Measurements from ENCODE around the gene OXTR.

OXTR gene

DNA sequence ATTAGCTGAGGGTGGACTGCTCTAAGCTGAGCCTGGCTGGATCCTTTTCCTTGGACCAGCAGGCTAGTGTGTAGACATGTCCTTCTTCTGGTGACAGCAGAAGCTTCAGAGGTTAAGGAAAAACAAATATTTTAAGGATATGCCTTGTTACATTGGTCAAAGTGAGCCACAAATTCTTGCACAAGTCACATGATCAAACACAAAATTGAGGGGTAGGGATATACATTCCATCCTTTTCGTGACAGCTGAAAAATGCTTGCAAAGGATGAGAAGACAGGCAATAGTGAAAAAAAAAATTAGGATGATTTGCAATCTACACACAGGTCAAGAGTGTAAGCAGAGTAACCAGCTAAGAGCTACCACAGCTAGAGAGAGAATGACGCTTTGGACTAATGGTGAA lies 21.1 kb upstream of the OXTR start:
- Histone ChIP-seq H3K9ac (ENCODE audit: low read depth in 1 of 2, low read length in 2 of 2) (no peak overlapping the region), H3K27ac (ENCODE audit: low read depth in 2 of 2, low read length in 2 of 2) (no peak overlapping the region), H3K27me3 (ENCODE audit: control insufficient read depth in 2 of 2, insufficient read depth in 2 of 2, low read length in 2 of 2) (no peaks in the 10 kb centered on the region), H3K4me1 (ENCODE audit: control insufficient read depth in 2 of 2, insufficient read depth in 2 of 2, low read length in 2 of 2) (no peaks in the 10 kb centered on the region), H3K36me3 (ENCODE audit: control insufficient read depth in 2 of 2, insufficient read depth in 2 of 2, low read length in 2 of 2) (no peaks in the 10 kb centered on the region), H3K4me3 (ENCODE audit: low read length in 2 of 2) (no peak overlapping the region), H3K9me3 (ENCODE audit: control insufficient read depth in 2 of 2, low read length in 2 of 2) (no peaks in the 10 kb centered on the region)

DNA sequence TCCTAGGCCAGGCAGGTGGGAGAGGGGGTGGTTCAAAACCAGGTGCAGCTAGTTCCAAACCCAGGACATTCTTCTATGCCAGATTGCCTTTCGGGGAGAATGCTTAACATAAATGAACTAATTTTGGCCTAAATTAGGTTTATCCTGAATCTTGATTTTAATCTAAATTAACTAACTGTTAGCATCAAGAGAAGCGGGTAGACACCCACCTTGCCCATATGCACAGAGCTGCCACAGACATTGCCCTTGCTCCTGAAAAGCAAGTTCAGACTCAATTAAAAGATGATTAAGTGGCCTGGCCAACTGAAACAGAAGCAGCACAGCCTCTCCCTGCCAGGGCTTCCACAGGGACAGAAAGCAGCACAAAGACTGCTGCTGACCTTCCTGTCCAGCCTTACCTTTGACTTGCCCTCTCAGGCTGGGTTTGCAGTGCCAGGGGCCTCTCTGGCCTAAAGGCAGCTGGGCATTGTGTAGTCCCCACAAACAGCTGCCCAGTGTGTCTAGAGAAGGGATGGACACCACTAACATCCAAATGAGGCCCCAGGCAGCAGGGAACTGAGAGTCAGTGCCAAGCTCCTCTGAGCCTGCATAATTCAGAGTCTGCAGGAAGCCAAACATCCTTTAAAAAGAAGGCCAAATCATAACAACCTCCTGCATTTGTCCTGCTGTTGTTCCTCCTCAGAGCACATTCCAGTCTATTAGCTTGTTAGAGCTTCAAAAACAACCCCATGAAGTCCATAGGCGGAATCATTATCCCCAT lies 15.4 kb upstream of the OXTR start:
- Histone ChIP-seq H3K9me3 (ENCODE audit: control insufficient read depth in 2 of 2, low read length in 2 of 2) (no peaks in the 10 kb centered on the region), H3K4me3 (ENCODE audit: low read length in 2 of 2) (no peak overlapping the region), H3K9ac (ENCODE audit: low read depth in 1 of 2, low read length in 2 of 2) (no peak overlapping the region), H3K4me1 (ENCODE audit: control insufficient read depth in 2 of 2, insufficient read depth in 2 of 2, low read length in 2 of 2) (no peaks in the 10 kb centered on the region), H3K36me3 (ENCODE audit: control insufficient read depth in 2 of 2, insufficient read depth in 2 of 2, low read length in 2 of 2) (no peaks in the 10 kb centered on the region), H3K27ac (ENCODE audit: low read depth in 2 of 2, low read length in 2 of 2) (no peak overlapping the region), H3K27me3 (ENCODE audit: control insufficient read depth in 2 of 2, insufficient read depth in 2 of 2, low read length in 2 of 2) (no peaks in the 10 kb centered on the region)

DNA sequence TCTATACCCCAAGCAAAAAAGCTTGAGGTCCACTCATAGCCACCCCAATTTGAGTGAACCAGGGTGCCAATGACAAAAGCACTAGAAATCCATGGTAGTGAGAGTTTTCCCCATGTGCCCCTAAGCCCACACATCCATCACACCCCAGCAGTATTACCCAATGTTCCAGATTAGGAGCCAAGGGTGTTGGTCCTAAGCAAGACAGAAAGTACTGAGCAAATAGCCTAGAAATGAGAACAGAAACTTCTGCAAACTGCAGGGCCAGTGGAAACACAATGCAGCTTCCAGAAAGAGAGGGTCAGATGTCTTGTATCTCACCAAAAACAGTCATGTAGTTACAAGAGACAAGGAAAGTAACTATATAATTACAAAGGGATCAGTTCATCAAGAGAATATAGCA lies 10.9 kb upstream of the OXTR start:
- Histone ChIP-seq H3K9ac (ENCODE audit: low read depth in 1 of 2, low read length in 2 of 2) (no peak overlapping the region), H3K4me1 (ENCODE audit: control insufficient read depth in 2 of 2, insufficient read depth in 2 of 2, low read length in 2 of 2) (no peaks in the 10 kb centered on the region), H3K4me3 (ENCODE audit: low read length in 2 of 2) (no peak overlapping the region), H3K27me3 (ENCODE audit: control insufficient read depth in 2 of 2, insufficient read depth in 2 of 2, low read length in 2 of 2) (no peaks in the 10 kb centered on the region), H3K27ac (ENCODE audit: low read depth in 2 of 2, low read length in 2 of 2) (no peak overlapping the region), H3K36me3 (ENCODE audit: control insufficient read depth in 2 of 2, insufficient read depth in 2 of 2, low read length in 2 of 2) (no peaks in the 10 kb centered on the region), H3K9me3 (ENCODE audit: control insufficient read depth in 2 of 2, low read length in 2 of 2) (no peaks in the 10 kb centered on the region)

DNA sequence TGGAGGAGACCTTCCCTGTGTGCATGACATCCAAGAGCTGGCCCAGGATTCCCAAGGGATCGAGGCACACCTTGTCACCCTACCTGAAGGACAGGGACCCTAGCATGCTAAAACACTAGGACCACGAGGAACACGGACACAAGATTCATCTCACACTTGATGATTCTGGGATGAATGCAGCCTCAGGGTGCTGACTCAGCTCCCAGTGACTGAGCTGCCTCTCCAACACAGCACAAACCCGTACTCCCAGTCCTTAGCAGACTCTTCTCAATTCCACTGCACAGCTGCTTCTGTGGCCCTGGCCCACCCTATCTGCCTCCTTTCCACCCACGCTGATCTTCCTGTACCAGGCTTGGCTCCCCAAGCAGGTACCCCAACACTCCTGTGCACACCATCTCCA lies 9.1 kb upstream of the OXTR start:
- H3K4me3 ChIP-seq (ENCODE audit: low read length in 2 of 2) = no peak overlapping the region
- H3K4me1 ChIP-seq (ENCODE audit: control insufficient read depth in 2 of 2, insufficient read depth in 2 of 2, low read length in 2 of 2) = no peaks in the 10 kb centered on the region
- H3K9me3 ChIP-seq (ENCODE audit: control insufficient read depth in 2 of 2, low read length in 2 of 2) = no peaks in the 10 kb centered on the region
- H3K36me3 ChIP-seq (ENCODE audit: control insufficient read depth in 2 of 2, insufficient read depth in 2 of 2, low read length in 2 of 2) = no peaks in the 10 kb centered on the region
- H3K27me3 ChIP-seq (ENCODE audit: control insufficient read depth in 2 of 2, insufficient read depth in 2 of 2, low read length in 2 of 2) = no peaks in the 10 kb centered on the region
- no peak overlapping the region for H3K9ac ChIP-seq (ENCODE audit: low read depth in 1 of 2, low read length in 2 of 2)
- H3K27ac ChIP-seq (ENCODE audit: low read depth in 2 of 2, low read length in 2 of 2) = no peak overlapping the region

DNA sequence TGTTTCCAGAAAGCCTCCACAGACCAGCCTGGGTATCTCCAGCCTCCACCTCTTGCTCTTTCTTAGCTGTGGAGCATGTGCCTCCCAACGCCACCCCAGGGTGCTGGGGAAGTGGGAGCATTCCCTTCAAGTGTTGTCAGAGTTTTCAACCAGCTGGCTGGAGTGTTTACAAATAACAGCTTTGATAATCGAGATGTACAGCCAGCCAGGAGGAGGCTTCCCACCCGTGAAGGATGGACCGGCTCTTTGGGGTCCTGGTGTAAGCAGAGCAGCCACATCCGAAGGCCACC lies 8.5 kb upstream of the OXTR start:
- no peaks in the 10 kb centered on the region for H3K4me1 ChIP-seq (ENCODE audit: control insufficient read depth in 2 of 2, insufficient read depth in 2 of 2, low read length in 2 of 2)
- no peak overlapping the region for H3K27ac ChIP-seq (ENCODE audit: low read depth in 2 of 2, low read length in 2 of 2)
- no peaks in the 10 kb centered on the region for H3K36me3 ChIP-seq (ENCODE audit: control insufficient read depth in 2 of 2, insufficient read depth in 2 of 2, low read length in 2 of 2)
- no peaks in the 10 kb centered on the region for H3K27me3 ChIP-seq (ENCODE audit: control insufficient read depth in 2 of 2, insufficient read depth in 2 of 2, low read length in 2 of 2)
- no peak overlapping the region for H3K9ac ChIP-seq (ENCODE audit: low read depth in 1 of 2, low read length in 2 of 2)
- no peak overlapping the region for H3K4me3 ChIP-seq (ENCODE audit: low read length in 2 of 2)
- H3K9me3 ChIP-seq (ENCODE audit: control insufficient read depth in 2 of 2, low read length in 2 of 2) = no peaks in the 10 kb centered on the region

DNA sequence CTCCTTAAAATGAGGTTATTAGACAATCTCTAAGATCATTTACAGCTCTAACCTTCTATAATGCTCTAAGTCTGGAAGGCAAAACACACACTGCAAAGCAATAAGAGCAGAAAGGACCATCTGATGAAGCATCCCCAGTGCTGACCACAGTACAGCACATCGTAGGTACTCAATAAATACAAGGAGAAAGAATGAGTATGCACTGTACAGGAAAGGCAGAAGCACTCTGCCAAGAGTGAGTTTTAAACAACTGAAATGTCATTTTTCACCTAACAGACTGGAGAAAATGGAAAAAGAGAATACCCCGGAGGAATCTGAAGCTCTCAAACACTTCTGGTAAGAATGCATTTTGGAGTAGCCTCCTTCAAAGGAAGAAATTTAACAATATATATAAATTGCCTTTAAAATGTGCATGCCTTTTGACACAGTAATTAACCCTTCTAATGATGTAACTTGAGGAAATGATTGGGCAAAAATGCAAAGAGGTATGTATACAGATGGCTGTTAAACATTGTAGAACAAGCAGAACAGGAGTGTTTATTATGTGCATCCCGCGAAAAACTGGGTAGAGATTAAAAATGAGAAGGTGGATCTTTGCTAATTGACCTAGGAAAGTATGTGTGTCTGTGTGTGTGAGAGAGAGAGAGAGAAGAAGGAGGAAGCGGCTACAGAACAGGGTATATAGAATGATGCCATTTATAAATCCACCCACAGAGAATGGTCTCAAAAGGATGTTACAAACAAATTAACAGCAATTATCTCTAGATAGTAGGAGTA lies 8.0 kb upstream of the OXTR start:
- H3K27ac ChIP-seq (ENCODE audit: low read depth in 2 of 2, low read length in 2 of 2) = no peak overlapping the region

DNA sequence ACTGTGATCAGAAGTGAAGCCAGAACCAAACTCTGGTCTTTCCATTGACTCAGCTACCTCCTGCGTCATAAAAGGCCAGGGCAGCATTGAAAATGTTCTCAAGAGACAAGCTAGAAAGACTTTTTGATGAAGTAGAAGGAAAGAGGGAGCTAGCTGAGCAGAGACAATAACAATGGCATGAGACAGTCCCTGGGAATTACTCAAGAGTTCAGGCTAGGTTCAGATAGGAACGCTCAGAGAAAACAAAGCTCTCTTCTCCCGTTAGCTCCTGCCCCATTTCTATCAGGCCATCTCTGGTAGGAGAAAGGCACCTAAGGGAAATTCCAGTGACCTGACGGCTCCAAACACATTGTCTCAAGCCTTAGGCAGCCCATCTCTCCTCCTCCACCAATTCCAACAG lies 7.0 kb upstream of the OXTR start:
- Histone ChIP-seq H3K9me3 (ENCODE audit: control insufficient read depth in 2 of 2, low read length in 2 of 2) (no peaks in the 10 kb centered on the region), H3K9ac (ENCODE audit: low read depth in 1 of 2, low read length in 2 of 2) (no peak overlapping the region), H3K4me1 (ENCODE audit: control insufficient read depth in 2 of 2, insufficient read depth in 2 of 2, low read length in 2 of 2) (no peaks in the 10 kb centered on the region), H3K36me3 (ENCODE audit: control insufficient read depth in 2 of 2, insufficient read depth in 2 of 2, low read length in 2 of 2) (no peaks in the 10 kb centered on the region), H3K4me3 (ENCODE audit: low read length in 2 of 2) (no peak overlapping the region), H3K27ac (ENCODE audit: low read depth in 2 of 2, low read length in 2 of 2) (no peak overlapping the region), H3K27me3 (ENCODE audit: control insufficient read depth in 2 of 2, insufficient read depth in 2 of 2, low read length in 2 of 2) (no peaks in the 10 kb centered on the region)

More for the DNA sequence above, 8.0 kb upstream of the OXTR start:
- Histone ChIP-seq H3K9ac (ENCODE audit: low read depth in 1 of 2, low read length in 2 of 2) (no peak overlapping the region), H3K4me3 (ENCODE audit: low read length in 2 of 2) (no peak overlapping the region), H3K9me3 (ENCODE audit: control insufficient read depth in 2 of 2, low read length in 2 of 2) (no peaks in the 10 kb centered on the region), H3K36me3 (ENCODE audit: control insufficient read depth in 2 of 2, insufficient read depth in 2 of 2, low read length in 2 of 2) (no peaks in the 10 kb centered on the region), H3K4me1 (ENCODE audit: control insufficient read depth in 2 of 2, insufficient read depth in 2 of 2, low read length in 2 of 2) (no peaks in the 10 kb centered on the region), H3K27me3 (ENCODE audit: control insufficient read depth in 2 of 2, insufficient read depth in 2 of 2, low read length in 2 of 2) (no peaks in the 10 kb centered on the region)

DNA sequence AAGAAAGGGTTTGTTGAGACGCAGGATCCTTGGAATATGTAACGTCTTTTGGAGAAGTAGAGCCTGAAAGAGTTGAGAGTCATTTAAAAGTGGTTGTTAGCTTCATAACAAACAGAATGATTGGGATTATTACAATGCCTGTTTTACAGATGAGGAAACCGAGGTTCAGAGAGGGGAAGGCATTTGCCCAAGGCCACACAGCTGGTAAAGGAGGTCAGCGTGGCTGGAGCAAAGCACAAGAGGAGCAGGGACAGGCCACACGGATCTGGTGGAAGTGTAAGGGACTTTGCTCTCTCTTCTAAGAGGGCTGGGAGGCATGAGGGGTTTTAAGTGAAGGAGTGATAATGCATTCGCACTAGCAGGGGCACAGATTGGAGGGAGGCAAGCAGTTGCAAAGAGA lies 6.2 kb upstream of the OXTR start:
- H3K4me1 ChIP-seq (ENCODE audit: control insufficient read depth in 2 of 2, insufficient read depth in 2 of 2, low read length in 2 of 2) = no peaks in the 10 kb centered on the region
- H3K27me3 ChIP-seq (ENCODE audit: control insufficient read depth in 2 of 2, insufficient read depth in 2 of 2, low read length in 2 of 2) = peaks cover 0 to 2% of the 10 kb centered on the region in 2 donors
- no peaks in the 10 kb centered on the region for H3K9me3 ChIP-seq (ENCODE audit: control insufficient read depth in 2 of 2, low read length in 2 of 2)
- no peak overlapping the region for H3K9ac ChIP-seq (ENCODE audit: low read depth in 1 of 2, low read length in 2 of 2)
- no peak overlapping the region for H3K27ac ChIP-seq (ENCODE audit: low read depth in 2 of 2, low read length in 2 of 2)
- H3K36me3 ChIP-seq (ENCODE audit: control insufficient read depth in 2 of 2, insufficient read depth in 2 of 2, low read length in 2 of 2) = no peaks in the 10 kb centered on the region
- H3K4me3 ChIP-seq (ENCODE audit: low read length in 2 of 2) = no peak overlapping the region

DNA sequence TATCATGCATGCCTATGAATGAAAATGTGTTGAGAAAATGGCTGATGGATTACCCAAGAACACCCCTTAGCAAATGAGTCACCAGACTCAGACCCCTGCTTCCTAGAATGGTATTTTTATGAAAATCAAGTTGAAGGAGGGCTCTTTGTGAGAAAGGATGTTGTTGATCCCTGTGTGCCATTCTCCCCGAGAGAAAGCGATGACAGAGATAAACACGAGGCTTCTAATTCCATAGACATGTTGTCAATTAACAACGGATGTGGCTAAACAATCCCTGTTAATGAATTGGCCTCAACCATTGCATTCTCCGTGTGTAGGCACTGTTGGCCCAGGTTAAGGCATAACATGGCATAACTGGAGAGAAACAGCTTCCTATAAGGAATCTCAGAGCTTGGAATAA lies 5.8 kb upstream of the OXTR start:
- Histone ChIP-seq H3K4me1 (ENCODE audit: control insufficient read depth in 2 of 2, insufficient read depth in 2 of 2, low read length in 2 of 2) (no peaks in the 10 kb centered on the region), H3K4me3 (ENCODE audit: low read length in 2 of 2) (no peak overlapping the region), H3K9ac (ENCODE audit: low read depth in 1 of 2, low read length in 2 of 2) (no peak overlapping the region), H3K9me3 (ENCODE audit: control insufficient read depth in 2 of 2, low read length in 2 of 2) (no peaks in the 10 kb centered on the region), H3K27me3 (ENCODE audit: control insufficient read depth in 2 of 2, insufficient read depth in 2 of 2, low read length in 2 of 2) (peaks cover 1 to 6% of the 10 kb centered on the region in 2 donors), H3K36me3 (ENCODE audit: control insufficient read depth in 2 of 2, insufficient read depth in 2 of 2, low read length in 2 of 2) (no peaks in the 10 kb centered on the region), H3K27ac (ENCODE audit: low read depth in 2 of 2, low read length in 2 of 2) (no peak overlapping the region)

DNA sequence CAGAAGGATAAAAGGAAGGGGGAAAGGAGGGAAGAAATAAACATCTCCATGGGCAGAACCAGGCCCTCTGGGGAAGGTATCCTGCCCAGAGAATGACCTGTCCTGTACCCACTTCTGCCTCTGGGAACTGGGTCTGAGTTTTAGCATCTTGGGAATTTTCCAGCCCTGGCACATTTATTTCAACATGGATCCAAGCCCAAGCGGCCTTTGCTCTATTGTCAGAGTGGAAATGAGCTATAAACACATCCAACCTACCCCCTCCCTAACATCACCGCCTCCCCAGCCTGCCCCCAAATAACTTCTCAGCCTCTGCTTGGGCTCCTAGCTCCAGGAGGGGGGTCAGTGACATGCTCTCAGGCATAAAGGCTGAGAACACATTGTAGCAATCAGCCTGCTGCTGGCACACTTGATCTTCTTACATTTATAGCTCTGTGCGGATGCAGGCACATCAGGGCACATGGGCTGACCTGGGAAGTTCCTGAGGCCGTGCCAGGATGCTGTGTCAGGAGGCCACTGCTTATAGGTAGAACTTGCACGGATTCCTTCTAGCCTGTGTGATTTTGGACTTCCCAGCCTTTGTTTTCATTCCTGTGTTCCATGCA lies 4.6 kb upstream of the OXTR start:
- no peak overlapping the region for H3K4me3 ChIP-seq (ENCODE audit: low read length in 2 of 2)
- no peak overlapping the region for H3K27ac ChIP-seq (ENCODE audit: low read depth in 2 of 2, low read length in 2 of 2)
- peaks cover 3% of the 10 kb centered on the region in 2 donors for H3K4me1 ChIP-seq (ENCODE audit: control insufficient read depth in 2 of 2, insufficient read depth in 2 of 2, low read length in 2 of 2)
- no peak overlapping the region for H3K9ac ChIP-seq (ENCODE audit: low read depth in 1 of 2, low read length in 2 of 2)
- no peaks in the 10 kb centered on the region for H3K9me3 ChIP-seq (ENCODE audit: control insufficient read depth in 2 of 2, low read length in 2 of 2)
- H3K36me3 ChIP-seq (ENCODE audit: control insufficient read depth in 2 of 2, insufficient read depth in 2 of 2, low read length in 2 of 2) = no peaks in the 10 kb centered on the region
- peaks cover 8 to 12% of the 10 kb centered on the region in 2 donors for H3K27me3 ChIP-seq (ENCODE audit: control insufficient read depth in 2 of 2, insufficient read depth in 2 of 2, low read length in 2 of 2)

All from mucosa of rectum (tissue), 2 donors.